HepG2 (cell line): ENCODE data around the gene ADM5. TPM values are rescaled to one million over a fixed set of nuclear protein-coding genes. Genes with fewer than 3 reads are reported as not detected.

Experiments used
- CBFB ChIP-seq: sonication (generic); formaldehyde crosslinking; IDR thresholded peaks from 2 replicates; pipeline ENCODE4 v1.4.0; 2020; ENCODE audit warnings: missing genetic modification reagents
- CHCHD3 ChIP-seq: sonication (generic); formaldehyde crosslinking; IDR thresholded peaks from 2 replicates; pipeline ENCODE4 v1.8.0; 2022; ENCODE audit warnings: mild to moderate bottlenecking, missing genetic modification reagents, moderate library complexity
- KDM6A ChIP-seq: IDR thresholded peaks from 2 replicates; pipeline ENCODE4 v1.6.1; 2016; ENCODE audit warnings: low read depth
- POGK ChIP-seq: sonication (generic); formaldehyde crosslinking; conservative IDR thresholded peaks from 2 replicates; pipeline ENCODE4 v1.8.0; 2022; ENCODE audit warnings: mild to moderate bottlenecking, moderate library complexity, missing genetic modification reagents
- SNRNP70 ChIP-seq: fragments of 200-400 bp; formaldehyde crosslinking; IDR thresholded peaks from 2 replicates; pipeline ENCODE4 v1.6.1; 2017; ENCODE audit warnings: mild to moderate bottlenecking, low read depth, low read length, moderate library complexity
- SRF ChIP-seq: IDR thresholded peaks from 2 replicates; pipeline ENCODE4 v1.6.1; 2011; ENCODE audit warnings: mild to moderate bottlenecking, low read depth, low read length, moderate library complexity
- SSRP1 ChIP-seq: IDR thresholded peaks from 2 replicates; pipeline ENCODE4 v1.6.1; 2016; ENCODE audit warnings: control low read depth
- TBX2 ChIP-seq: sonication (generic); formaldehyde crosslinking; IDR thresholded peaks from 2 replicates; pipeline ENCODE4 v1.5.0; 2020; ENCODE audit warnings: missing genetic modification reagents, mild to moderate bottlenecking, borderline replicate concordance
- ZNF574 ChIP-seq: sonication (generic); formaldehyde crosslinking; IDR thresholded peaks from 2 replicates; pipeline ENCODE4 v1.4.0; 2020; ENCODE audit warnings: missing genetic modification reagents
- polyA plus RNA-seq, 8 experiments: library from polyadenylated mRNA; depleted of rRNA in 3 of 8; stranded (reverse) in 7 of 8; unstranded in 1 of 8; fragments of >200 nt; fragmentation: Illumina TruSeq in 4 of 8; extraction: Trizol in 4 of 8; gene quantifications; 2 replicates each; pipeline versions ENCODE4 v1.2.1 to v1.2.3, GENCODE V29; 2011 to 2016; ENCODE audit warnings: low read depth in 4 of 8, missing spikeins in 1 of 8, mixed read lengths in 1 of 8; ENCODE audit not compliant: insufficient read depth in 1 of 8
- total RNA-seq, 5 experiments: library from RNA; depleted of rRNA; stranded (reverse); fragments of >200 nt; fragmentation: Illumina TruSeq; extraction: Trizol; gene quantifications; 2 replicates each; pipeline ENCODE4 v1.2.3, GENCODE V29; 2016; ENCODE audit warnings: low read depth in 1 of 5
- TF ChIP-seq, protein P1 (sequence below), 2 experiments: sonication (generic) in 1 of 2; formaldehyde crosslinking in 1 of 2; IDR thresholded peaks; 2 replicates each; pipeline versions ENCODE4 v1.4.0 to v1.6.1; 2016 to 2020; ENCODE audit warnings: borderline replicate concordance in 1 of 2, low read depth in 1 of 2, mild to moderate bottlenecking in 1 of 2, missing genetic modification reagents in 1 of 2
- TF ChIP-seq, protein P2 (sequence below): sonication (generic); formaldehyde crosslinking; IDR thresholded peaks from 2 replicates; pipeline ENCODE4 v1.4.0; 2020; ENCODE audit warnings: low read depth, mild to moderate bottlenecking, missing genetic modification reagents
- TF ChIP-seq, protein P3 (sequence below): sonication (generic); formaldehyde crosslinking; IDR thresholded peaks from 2 replicates; pipeline ENCODE4 v1.5.1; 2020; ENCODE audit warnings: mild to moderate bottlenecking, missing genetic modification reagents, moderate library complexity

ADM5 gene
- total and polyA plus RNA-seq, 2 of the 13 experiments (the other 11 are each of a cell fraction or from before 2014, with no cell fraction given) = 2.7 to 4.1 TPM

DNA sequence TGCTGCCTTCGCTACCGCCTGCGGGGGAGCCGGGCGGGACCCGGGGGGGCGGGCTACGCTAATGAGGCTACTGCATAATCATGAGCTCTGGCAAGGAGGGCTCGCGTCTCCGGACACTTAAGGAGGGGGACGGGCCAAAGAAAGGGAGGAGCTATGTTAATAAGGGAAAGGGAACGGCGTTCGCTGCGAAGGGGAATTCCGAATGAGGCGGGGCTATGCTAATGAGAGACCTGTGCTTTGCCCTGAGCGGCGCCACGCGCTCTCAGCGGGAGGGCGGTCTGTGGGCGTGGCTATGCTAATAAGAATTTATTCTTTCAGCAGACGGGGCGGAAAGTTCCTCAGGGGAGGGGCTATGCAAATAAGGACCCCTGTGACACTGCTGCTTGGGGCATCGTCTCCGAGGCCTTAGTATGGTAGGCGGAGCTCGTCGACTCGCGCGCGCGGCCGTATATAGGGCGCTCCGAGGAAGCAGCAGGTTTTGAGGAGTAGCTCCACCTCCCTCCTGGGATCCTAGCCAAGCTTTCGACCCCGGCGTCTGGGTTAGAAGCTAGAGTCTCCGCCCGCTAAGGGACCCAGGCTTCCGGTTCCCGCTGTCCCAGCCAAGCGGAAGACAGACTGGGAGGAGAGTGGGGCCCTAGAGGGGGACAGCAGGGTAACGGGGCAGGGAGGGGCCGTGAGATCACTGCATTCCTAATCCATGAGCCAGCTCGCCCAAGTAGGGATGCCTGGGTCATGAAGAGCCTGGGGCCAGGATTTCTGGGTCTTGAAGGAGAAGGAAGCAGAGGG, 49.1 kb upstream of the ADM5 start, which contains the start of gene RRAS (continued):
- TF ChIP-seq POGK (peak; percentile 72), TBX2 (CRISPR knock-in tag) (peak; percentile 75; the same call in 1 of the 2 replicates), KDM6A (peak; percentile 81), SNRNP70 (no peak), SRF (peak; percentile 17; the same call in 1 of the 2 replicates), SSRP1 (CRISPR knock-in tag) (no peak), CBFB (CRISPR knock-in tag) (peak; percentile 77), ZNF574 (CRISPR knock-in tag) (peak; percentile 75), CHCHD3 (CRISPR knock-in tag) (no peak)
- TF ChIP-seq, protein P1, sequence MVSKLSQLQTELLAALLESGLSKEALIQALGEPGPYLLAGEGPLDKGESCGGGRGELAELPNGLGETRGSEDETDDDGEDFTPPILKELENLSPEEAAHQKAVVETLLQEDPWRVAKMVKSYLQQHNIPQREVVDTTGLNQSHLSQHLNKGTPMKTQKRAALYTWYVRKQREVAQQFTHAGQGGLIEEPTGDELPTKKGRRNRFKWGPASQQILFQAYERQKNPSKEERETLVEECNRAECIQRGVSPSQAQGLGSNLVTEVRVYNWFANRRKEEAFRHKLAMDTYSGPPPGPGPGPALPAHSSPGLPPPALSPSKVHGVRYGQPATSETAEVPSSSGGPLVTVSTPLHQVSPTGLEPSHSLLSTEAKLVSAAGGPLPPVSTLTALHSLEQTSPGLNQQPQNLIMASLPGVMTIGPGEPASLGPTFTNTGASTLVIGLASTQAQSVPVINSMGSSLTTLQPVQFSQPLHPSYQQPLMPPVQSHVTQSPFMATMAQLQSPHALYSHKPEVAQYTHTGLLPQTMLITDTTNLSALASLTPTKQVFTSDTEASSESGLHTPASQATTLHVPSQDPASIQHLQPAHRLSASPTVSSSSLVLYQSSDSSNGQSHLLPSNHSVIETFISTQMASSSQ (IDR thresholded peaks at IDR 0.05; ENCODE audit: low read depth) = peak; percentile 12; the same call in 1 of the 2 replicates
- TF ChIP-seq, protein P1 (CRISPR knock-in tag; IDR thresholded peaks at IDR 0.05; ENCODE audit: borderline replicate concordance) = peak; percentile 75; the same call in 1 of the 2 replicates
- TF ChIP-seq, protein P2, sequence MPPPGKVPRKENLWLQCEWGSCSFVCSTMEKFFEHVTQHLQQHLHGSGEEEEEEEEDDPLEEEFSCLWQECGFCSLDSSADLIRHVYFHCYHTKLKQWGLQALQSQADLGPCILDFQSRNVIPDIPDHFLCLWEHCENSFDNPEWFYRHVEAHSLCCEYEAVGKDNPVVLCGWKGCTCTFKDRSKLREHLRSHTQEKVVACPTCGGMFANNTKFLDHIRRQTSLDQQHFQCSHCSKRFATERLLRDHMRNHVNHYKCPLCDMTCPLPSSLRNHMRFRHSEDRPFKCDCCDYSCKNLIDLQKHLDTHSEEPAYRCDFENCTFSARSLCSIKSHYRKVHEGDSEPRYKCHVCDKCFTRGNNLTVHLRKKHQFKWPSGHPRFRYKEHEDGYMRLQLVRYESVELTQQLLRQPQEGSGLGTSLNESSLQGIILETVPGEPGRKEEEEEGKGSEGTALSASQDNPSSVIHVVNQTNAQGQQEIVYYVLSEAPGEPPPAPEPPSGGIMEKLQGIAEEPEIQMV (CRISPR knock-in tag) = peak; percentile 6; the same call in 1 of the 2 replicates
- TF ChIP-seq, protein P3, sequence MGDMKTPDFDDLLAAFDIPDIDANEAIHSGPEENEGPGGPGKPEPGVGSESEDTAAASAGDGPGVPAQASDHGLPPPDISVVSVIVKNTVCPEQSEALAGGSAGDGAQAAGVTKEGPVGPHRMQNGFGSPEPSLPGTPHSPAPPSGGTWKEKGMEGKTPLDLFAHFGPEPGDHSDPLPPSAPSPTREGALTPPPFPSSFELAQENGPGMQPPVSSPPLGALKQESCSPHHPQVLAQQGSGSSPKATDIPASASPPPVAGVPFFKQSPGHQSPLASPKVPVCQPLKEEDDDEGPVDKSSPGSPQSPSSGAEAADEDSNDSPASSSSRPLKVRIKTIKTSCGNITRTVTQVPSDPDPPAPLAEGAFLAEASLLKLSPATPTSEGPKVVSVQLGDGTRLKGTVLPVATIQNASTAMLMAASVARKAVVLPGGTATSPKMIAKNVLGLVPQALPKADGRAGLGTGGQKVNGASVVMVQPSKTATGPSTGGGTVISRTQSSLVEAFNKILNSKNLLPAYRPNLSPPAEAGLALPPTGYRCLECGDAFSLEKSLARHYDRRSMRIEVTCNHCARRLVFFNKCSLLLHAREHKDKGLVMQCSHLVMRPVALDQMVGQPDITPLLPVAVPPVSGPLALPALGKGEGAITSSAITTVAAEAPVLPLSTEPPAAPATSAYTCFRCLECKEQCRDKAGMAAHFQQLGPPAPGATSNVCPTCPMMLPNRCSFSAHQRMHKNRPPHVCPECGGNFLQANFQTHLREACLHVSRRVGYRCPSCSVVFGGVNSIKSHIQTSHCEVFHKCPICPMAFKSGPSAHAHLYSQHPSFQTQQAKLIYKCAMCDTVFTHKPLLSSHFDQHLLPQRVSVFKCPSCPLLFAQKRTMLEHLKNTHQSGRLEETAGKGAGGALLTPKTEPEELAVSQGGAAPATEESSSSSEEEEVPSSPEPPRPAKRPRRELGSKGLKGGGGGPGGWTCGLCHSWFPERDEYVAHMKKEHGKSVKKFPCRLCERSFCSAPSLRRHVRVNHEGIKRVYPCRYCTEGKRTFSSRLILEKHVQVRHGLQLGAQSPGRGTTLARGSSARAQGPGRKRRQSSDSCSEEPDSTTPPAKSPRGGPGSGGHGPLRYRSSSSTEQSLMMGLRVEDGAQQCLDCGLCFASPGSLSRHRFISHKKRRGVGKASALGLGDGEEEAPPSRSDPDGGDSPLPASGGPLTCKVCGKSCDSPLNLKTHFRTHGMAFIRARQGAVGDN = peak; percentile 78
